GM19099 (cell line): ENCODE results near the gene GFER.
A peak's percentile ranks its signal among the peaks of the same experiment; 100 is the strongest.

Source experiments
- POLR2A ChIP-seq: IDR thresholded peaks from 3 replicates; pipeline ENCODE4 v1.6.1; 2011; ENCODE audit warnings: low read depth; ENCODE audit not compliant: insufficient read length; ENCODE audit errors: extremely low read depth

Gene GFER

GRCh38 chr16:2004795-2005517, 21.0 kb downstream of the GFER start:
- no peak for TF ChIP-seq POLR2A

DNA sequence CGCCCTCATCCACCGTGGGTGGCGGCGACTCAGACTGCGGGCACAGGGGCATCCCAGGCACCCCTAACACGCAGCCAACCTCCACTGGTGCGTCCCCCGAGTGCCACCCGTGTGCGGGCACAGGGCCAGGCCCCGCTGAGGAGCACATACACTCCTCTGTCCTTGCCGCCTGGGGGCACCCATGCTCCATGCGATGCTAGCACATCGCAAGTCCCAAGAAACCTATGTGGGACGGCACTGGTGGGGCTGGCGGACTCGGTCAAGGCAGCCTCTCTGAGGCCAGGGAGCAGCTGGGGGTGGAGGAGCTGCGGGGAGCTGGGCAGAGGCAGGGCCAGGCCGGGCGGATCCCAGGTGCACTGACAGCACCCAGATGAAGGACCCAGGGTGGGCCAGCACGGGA, 21.7 kb downstream of the GFER start:
- TF ChIP-seq POLR2A = no peak

DNA sequence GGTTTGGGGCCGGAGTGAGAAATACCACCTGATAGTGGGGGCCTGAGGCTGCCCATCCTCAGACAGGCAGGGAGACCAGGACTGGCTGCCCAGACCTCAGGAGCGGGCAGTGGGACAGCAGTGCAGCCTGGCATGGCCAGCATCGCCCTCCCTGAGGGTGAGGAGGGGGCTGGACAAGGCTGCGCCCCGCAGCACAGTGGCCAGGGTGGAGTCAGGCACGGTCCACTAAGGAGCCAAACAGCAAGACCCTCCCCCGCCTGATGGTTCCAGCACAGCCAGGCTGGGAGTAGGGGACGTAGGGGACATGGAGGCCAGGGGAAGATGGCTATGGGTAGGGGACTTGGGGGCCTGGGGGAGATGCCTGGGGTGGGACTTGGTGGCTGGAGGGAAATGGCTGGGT, 22.3 kb downstream of the GFER start:
- TF ChIP-seq POLR2A = no peak

DNA sequence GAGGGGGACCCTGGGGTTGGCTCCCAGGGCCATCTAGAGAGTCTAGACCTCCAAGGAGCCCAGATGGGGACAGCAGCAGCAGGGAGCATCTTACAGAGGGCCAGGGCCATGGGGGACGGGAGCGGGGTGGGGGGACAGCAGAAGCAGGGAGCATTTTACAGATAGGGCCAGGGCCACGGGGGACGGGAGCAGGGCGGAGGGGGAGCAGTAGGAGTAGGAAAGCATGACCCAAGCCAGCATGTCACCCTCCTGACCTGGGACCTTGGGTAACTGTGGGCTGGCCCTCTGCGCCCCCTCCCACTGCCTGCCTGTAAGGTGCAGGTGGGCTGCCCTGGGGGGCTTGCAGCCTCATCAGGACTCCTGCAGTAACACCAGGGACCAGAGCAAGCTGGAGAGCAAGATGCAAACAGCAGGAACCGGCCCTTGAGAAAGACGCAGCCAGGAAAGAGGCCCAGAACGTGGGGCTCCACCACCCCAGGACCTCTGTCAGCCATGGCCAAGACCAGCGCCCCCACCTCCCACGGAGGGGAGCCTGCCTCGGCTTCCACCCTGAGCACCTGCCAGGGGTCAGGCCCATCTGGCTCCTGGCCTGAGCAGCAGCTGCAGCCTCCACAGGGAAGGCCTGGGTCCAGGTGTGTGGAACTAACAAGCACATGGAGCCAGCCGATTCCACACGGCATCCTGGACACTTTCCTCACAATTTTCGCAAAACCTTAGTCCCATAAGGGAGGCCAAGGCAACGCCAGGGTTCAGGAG, 23.3 kb downstream of the GFER start:
- TF ChIP-seq POLR2A = no peak

DNA sequence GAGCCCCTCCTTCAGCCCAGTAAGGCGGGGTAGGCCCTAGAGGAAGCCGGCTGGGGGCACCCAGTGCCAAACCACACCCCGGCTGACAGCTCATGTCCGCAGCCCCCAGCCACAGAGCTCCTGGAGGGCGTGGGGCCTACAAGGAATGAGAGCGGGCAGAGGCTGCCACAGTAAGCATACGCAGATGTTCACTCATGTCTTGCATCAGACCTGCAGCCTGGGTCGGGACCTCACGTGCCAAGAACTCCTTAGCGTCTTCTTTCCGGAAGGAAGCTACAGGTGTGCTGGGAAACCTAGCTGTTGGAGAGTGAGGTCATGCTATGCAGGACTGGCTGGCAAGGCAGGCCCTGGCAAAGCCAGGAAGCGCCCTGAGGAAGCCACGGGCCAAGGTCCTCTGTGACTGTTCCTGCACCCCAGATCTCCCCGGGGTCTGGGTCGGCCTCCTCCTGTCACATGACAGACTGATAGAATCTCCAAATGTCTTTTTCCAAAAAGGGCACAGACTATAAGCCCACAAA, 24.1 kb downstream of the GFER start:
- TF ChIP-seq POLR2A = no peak

DNA sequence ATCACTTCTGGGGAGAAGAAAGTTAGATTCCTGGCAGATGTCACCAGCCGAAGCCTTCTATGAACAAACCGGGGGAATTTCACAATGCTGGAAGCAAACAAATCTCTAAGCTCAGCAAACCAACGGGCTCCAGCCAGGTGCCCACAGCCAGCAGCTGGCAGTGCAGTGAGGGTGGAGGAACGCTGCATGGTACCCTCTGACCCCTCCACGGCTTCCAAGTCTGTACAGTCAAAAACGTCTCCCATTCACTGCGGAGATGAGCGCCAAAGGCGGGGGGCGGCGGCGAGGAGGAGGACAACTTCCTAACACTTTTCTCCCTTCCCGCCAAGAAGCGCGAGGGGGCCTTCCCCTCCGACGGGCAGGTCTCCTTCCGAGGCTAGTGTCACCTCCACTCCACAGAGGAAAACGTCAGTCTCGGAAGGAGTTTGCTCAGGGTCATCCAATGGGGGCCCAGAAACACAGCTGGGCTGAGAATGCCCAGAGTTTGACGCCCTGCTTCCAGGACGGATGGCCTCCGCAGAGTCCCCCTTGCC, 24.7 kb downstream of the GFER start:
- TF ChIP-seq POLR2A = no peak

DNA sequence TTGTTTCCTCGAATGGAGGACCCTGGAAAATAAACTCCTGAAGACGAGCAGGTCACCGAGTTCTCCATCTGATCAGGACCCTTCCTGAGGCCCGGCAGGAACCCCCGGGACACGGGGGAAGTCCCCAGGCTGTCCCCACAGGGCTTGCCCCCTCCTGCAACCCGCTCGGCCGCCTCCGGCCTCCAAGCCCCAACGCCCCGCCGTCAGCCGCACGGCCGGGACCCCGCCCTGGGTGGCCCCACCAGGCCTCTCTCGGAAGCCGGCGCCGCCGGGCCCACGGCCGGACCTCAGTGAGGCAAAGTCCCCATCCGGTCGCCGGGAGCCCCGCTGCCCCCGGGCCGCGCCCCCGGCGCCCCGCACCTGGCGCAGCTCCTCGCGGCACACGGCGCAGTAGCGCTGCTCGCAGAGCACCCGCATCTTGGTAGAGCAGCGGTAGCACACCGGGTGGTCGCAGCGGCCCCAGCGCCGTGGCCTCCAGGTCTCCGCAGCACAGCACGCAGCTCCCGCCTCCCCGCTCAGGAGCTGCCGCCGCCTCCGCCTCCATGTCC, 25.2 kb downstream of the GFER start:
- TF ChIP-seq POLR2A = no peak

- TF ChIP-seq POLR2A = peak; percentile 96
Measured at GRCh38 chr16:2009791-2010510, 26.0 kb downstream of the GFER start, which contains the start of gene ZNF598. TSS of gene ZNF598 (minus strand) at chr16:2009821.

DNA sequence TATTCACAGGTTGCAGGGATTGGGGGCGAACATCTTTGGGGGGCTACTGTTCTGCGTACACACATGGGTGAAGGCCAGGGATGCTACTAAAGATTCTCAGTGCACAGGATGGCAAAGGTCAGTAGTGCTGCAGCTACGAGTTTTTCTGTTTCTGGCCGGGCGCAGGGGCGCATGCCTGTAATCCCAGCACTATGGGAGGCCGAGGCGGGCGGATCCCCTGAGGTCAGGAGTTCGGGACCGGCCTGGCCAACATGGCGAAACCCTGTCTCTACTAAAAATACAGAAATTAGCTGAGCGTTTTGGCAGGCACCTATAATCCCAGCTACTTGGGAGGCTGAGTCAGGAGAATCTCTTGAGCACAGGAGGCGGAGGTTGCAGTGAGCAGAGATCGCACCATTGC, 29.5 kb downstream of the GFER start:
- no peak for TF ChIP-seq POLR2A

GRCh38 chr16:2015117-2015946, 31.3 kb downstream of the GFER start:
- TF ChIP-seq POLR2A = no peak

DNA sequence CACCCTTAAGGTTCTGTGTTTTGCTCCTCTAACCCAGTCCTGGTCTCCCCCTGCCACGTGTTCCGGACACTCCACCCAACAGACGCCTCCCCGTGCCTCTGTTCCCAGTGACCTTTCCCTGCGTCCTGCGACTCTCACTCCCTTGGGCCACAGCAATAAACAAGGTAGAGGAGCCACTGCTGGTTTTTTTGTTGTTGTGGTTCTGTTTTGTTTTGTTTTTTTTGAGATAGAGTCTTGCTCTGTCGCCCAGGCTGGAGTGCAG, 31.9 kb downstream of the GFER start:
- TF ChIP-seq POLR2A = no peak

GRCh38 chr16:2016407-2016922, 32.5 kb downstream of the GFER start:
- no peak for TF ChIP-seq POLR2A

GRCh38 chr16:2019518-2019920, 35.5 kb downstream of the GFER start, which contains the start of gene NPW:
TSS of gene NPW (plus strand) at chr16:2019785.
- no peak for TF ChIP-seq POLR2A
